ENCODE results near the gene NFYB.
A peak's percentile ranks its signal among the peaks of the same experiment; 100 is the strongest.

Gene NFYB

DNA sequence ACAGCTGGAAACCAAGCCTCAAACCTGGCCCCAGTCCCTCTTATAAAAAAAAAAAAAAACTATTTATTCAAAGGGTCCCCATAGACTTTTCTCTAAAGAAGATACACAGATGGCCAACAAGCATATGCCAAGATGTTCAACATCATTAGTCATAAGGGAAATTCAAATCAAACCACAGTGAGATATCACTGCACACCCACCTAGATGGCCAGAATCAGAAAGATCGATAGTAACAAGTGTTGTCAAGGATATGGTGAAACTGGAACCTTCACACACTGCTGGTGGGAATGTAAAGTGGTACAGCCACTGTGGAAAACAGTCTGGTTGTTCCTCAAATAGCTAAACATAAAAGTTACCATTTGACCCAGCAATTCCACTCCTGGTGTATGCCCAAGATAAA, 5.9 kb upstream of the NFYB start:
- no peak for DNase-seq (ENCODE audit: low read depth)
- no peak overlapping the region for H3K4me3 ChIP-seq (ENCODE audit: low read depth, low read length)
- no peak for TF ChIP-seq CTCF (IDR thresholded peaks at IDR 0.05; ENCODE audit: low read depth, low read length, missing control alignments)

DNA sequence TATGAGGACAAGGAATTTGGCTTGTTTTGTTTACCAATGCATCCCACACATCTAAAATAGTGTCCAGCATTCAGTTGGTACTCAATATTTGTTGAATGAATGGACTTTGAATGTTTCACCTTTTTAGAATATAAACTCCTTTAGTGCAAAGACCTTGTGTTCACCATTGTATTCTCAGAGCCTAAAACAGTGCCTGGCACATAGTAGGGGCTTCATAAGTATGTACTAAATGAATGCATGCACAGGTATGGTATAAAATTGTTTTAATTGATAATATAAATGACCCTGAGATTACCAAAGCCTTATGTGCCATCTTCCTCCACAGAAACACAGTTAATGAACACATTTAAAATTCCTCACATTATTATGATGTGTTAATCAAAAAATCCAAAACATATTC, 5.0 kb upstream of the NFYB start:
- TF ChIP-seq CTCF (IDR thresholded peaks at IDR 0.05; ENCODE audit: low read depth, low read length, missing control alignments): no peak
- H3K4me3 ChIP-seq (ENCODE audit: low read depth, low read length): no peak overlapping the region
- no peak for DNase-seq (ENCODE audit: low read depth)

DNA sequence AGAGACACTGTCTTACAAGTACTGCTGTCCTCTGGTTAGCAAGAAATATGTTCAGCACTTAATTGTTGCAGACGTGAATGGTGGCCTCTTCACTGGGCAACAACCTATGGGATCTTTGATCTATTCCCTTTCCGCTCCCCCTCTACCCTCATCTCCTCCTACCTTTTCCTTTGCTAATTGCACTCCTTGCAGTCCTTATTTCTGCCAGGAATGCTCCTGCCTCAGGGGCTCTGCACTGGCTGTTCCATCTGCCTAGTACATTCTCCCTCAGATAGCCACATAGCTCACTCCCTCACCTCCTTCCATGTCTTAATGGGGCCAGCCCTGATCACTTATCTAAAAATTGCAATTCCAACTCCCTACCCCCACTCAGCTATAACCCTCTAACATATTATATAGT, 4.5 kb upstream of the NFYB start:
- no peak for TF ChIP-seq CTCF (IDR thresholded peaks at IDR 0.05; ENCODE audit: low read depth, low read length, missing control alignments)
- no peak for DNase-seq (ENCODE audit: low read depth)
- no peak overlapping the region for H3K4me3 ChIP-seq (ENCODE audit: low read depth, low read length)

GRCh38 chr12:104138797-104139152, 765 bp upstream of the NFYB start:
- DNase-seq (ENCODE audit: low read depth): no peak
- TF ChIP-seq CTCF (IDR thresholded peaks at IDR 0.05; ENCODE audit: low read depth, low read length, missing control alignments): no peak
- no peak overlapping the region; the same call in 1 of the 2 replicates for H3K4me3 ChIP-seq (ENCODE audit: low read depth, low read length)

DNA sequence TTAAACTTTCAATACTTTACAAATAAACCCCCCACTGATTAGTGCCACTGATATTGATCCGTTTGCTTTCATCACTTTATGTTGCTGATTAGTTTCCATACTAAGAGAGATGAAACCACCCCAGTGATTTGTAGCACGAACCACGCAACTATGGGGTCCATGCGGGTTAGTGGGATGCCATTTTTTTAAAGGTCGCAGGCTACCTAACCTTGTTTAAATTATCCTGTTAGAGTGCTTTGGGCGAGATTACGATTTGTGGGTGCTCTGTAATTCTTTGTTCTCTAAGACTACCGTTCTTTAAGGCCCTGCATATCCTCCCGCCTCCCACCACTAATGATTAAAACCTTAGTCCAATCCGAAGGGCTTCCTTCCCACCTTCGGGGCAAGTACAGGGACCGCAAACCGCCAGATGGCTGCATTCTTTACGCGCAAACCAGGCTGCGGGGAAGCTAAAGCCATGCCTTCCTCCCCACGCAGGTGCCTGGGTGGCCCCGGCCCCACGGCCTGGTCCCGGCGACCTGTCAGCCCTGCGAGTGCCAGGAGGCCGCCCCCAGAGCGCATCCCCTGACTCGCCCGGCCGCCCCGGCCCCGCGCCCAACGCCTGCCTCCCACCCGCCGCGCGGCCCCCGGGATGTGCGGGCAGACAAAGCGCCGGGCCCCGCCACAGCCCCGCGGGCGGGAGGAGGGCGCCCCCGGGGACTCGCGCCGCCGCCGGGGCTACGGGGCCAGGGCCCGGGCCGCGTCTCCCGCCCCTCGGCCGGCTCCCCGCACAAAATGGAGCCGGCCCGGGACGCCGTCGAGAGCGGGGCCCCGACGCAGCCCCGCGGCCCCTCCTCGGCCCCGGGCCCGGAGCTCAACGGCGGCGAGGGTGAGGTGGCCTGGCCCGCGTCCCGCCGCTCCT, 759 bp downstream of the NFYB start:
- H3K4me3 ChIP-seq (ENCODE audit: low read depth, low read length): peak overlapping the region; percentile 68
- TF ChIP-seq CTCF (IDR thresholded peaks at IDR 0.05; ENCODE audit: low read depth, low read length, missing control alignments): no peak

DNA sequence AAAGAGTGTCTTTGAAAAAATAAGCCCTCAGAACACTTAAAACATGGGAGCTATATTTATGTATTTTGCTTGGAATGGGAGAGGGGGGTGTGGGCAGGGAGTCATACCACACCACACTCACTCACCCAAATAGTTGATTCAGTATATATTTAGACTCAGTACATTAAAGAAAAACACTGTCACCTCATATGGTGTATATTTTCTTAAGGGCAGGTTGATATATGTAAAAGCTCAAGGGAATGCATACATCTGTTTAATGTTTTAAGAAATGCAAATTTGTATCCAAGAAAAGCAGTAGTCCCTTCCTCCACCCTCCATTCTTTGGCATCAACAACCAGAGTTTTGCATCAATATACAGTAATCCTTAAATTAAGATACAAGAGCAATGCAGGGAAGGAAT, 1.4 kb downstream of the NFYB start:
- peak overlapping the region; percentile 68 for H3K4me3 ChIP-seq (ENCODE audit: low read depth, low read length)
- DNase-seq (ENCODE audit: low read depth): no peak
- TF ChIP-seq CTCF (IDR thresholded peaks at IDR 0.05; ENCODE audit: low read depth, low read length, missing control alignments): no peak

More for the DNA sequence above, 759 bp downstream of the NFYB start:
- DNase-seq (ENCODE audit: low read depth): peak; percentile 26

GRCh38 chr12:104134882-104135281, 3.1 kb downstream of the NFYB start:
- no peak overlapping the region for H3K4me3 ChIP-seq (ENCODE audit: low read depth, low read length)
- DNase-seq (ENCODE audit: low read depth): no peak
- no peak for TF ChIP-seq CTCF (IDR thresholded peaks at IDR 0.05; ENCODE audit: low read depth, low read length, missing control alignments)

Measured in GM12864 (cell line).